Colonic mucosa (tissue), 4 donors: ENCODE data around the gene RABEP2. TPM values are rescaled to one million over a fixed set of nuclear protein-coding genes. Genes with fewer than 3 reads are reported as not detected.
A peak's percentile ranks its signal among the peaks of the same experiment; 100 is the strongest.

Experiments
- DNase-seq: peaks from one replicate; pipeline ENCODE4 v3.0.0-alpha.2; 2020
- H3K27ac ChIP-seq: fragments of 200-600 bp; one replicate; pipeline ENCODE4 v1.8.0; 2021
- H3K27me3 ChIP-seq: fragments of 200-600 bp; one replicate; pipeline ENCODE4 v1.8.0; 2021
- H3K36me3 ChIP-seq: fragments of 200-600 bp; one replicate; pipeline ENCODE4 v1.8.0; 2021
- H3K4me1 ChIP-seq: fragments of 200-600 bp; one replicate; pipeline ENCODE4 v1.8.0; 2021; ENCODE audit warnings: mild to moderate bottlenecking
- H3K4me3 ChIP-seq: fragments of 200-600 bp; one replicate; pipeline ENCODE4 v1.8.0; 2021
- H3K9ac ChIP-seq, 2 donors: one replicate each; pipeline ENCODE4 v1.7.0; 2013; ENCODE audit warnings: control low read depth in 2 of 2, low read depth in 2 of 2, low read length in 2 of 2
- H3K9me3 ChIP-seq: fragments of 200-600 bp; one replicate; pipeline ENCODE4 v1.8.0; 2021
- intact Hi-C: fragments of 100-400 bp; cut with DNase I; formaldehyde crosslinking; loops from one replicate; pipeline ENCODE4 v1.14.1; 2022
- total RNA-seq, 2 donors: library from RNA; stranded (reverse); fragmentation: NEBNext Ultra II Directional in 1 of 2; extraction: Animal tissue kit (Norgen Biotek cat#: 25700) in 1 of 2; gene quantifications; one replicate each; pipeline ENCODE4 v1.2.1, GENCODE V29; 2021
- TF ChIP-seq, protein P1 (sequence below): fragments of 200-600 bp; IDR thresholded peaks from one replicate; pipeline ENCODE4 v1.8.0; 2022; ENCODE audit warnings: antibody characterized with exemption, mild to moderate bottlenecking
- donor health status: healthy.
- donor health status: DM: no; HTN: no; CAD: no.
- donor health status: DM: no; HTN: no; CAD: no.

RABEP2 gene
- total RNA-seq, 2 donors from 2014 or later = 24.5 to 47.4 TPM

DNA sequence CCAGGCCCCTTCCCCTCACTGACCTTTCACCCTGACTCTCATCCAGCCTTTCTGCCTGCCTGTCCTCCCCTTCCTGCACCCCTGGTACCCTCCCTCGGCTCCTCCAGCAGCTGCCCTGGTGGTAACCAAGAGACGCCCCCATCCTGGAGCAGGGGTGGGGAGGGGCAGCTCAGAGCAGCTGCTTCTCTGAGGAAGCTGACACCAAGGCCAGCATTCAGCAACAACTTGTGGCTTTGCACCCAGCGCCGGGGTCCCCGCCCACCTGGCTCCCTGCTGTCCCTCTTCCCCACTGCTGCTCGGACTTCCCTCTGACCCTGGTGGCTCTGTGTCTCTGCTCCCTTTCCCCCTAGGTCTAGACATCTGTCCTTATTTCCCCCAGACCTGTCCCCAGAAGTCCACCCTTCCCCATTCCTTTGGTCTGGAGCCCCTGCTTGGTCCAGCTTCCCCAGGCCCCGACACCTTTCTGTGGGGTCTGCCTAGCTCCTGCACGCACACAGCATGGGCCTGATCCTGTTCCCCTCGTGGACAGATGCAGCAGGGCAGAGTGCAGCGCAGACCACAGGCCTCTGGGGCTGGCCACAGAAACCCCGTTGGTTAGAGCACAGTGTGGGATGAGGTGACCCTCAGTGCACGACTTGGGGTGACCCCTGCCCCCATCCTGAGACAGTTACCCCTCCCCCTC, 47.9 kb downstream of the RABEP2 start:
- intact Hi-C loops = no loop called here
- Histone ChIP-seq H3K4me3 (no peak overlapping the region), H3K9ac (no peak overlapping the region), H3K27ac (no peak overlapping the region), H3K4me1 (peaks cover 8% of the 10 kb centered on the region), H3K36me3 (no peaks in the 10 kb centered on the region), H3K27me3 (no peaks in the 10 kb centered on the region), H3K9me3 (no peaks in the 10 kb centered on the region)
- DNase-seq = no peak
- TF ChIP-seq, protein P1, sequence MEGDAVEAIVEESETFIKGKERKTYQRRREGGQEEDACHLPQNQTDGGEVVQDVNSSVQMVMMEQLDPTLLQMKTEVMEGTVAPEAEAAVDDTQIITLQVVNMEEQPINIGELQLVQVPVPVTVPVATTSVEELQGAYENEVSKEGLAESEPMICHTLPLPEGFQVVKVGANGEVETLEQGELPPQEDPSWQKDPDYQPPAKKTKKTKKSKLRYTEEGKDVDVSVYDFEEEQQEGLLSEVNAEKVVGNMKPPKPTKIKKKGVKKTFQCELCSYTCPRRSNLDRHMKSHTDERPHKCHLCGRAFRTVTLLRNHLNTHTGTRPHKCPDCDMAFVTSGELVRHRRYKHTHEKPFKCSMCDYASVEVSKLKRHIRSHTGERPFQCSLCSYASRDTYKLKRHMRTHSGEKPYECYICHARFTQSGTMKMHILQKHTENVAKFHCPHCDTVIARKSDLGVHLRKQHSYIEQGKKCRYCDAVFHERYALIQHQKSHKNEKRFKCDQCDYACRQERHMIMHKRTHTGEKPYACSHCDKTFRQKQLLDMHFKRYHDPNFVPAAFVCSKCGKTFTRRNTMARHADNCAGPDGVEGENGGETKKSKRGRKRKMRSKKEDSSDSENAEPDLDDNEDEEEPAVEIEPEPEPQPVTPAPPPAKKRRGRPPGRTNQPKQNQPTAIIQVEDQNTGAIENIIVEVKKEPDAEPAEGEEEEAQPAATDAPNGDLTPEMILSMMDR = no peak

DNA sequence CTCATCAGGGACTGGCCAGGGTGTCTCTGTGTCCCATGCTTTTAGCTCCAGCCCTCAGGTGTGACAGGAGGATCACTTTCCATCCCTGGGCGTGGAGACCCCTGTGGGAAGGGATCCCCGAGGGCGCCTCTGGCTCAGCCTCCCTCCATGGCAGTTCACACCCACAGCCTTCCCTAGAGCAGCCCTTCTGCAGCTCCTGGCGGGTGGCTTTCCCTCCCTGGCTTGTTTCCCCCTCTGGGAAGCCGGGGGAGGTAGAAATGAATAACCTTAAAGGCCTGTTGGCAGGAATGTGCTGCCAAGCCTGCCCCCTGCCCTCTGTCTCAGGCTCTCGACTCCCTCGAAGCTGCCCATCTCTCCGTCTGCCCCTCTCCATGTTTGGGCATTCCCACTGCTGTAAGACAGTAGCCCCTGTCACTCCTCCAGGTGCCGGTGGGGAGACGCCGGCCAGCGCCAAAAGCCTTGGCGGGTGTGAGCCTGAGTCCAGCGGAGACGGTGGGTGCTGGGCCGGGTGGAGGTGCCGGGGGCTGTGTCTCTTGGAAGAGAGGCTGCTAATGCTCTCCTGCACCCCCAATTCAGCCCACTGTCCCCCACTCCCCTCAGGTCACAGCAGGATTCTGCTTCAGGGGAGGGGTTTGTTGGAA, 48.9 kb downstream of the RABEP2 start:
- H3K9me3 ChIP-seq = no peaks in the 10 kb centered on the region
- intact Hi-C loops = no loop called here

DNA sequence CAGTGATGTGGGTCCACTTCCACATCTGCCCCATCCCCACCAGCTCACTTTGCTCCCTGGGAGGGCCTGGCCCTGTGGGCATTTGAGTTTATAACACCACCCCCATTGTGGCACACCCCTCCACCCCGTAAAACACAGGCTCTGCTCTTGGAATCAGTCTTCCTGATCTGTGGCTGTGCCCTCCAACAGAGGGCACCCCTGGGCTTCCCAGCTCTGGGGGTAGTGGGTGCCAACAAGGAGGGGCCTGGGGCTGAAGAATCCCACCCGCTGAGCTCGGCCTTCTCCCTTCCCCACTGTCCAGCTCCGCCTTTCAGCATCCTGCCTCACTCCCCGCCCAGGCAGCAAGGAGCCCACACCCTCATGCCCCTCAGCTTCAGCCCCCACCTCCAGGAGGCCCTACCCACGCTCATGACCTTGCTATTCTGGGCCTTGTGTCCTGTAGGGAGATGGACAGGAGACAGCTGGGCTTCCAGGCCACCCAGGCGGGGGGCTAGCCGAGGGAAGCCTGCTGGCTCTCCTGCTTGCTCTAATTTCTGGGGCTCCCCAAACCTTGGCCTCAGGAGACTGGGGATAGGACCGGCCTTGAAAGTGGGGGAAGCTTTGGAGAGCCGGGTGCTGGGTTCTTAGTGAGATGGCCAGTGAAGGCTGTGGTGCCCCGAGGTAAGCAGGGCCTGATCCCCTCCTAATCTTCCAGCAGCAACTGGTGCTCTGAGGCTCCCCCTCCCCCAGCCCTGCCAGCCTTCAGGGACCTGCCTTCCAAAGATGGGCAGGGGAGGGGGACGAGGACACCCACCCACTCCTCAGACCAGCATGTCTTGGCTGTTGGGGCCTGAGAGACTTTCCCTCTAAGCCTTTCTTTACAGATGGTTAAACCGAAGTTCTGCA, 49.7 kb downstream of the RABEP2 start:
- Histone ChIP-seq H3K9me3 (no peaks in the 10 kb centered on the region), H3K36me3 (no peaks in the 10 kb centered on the region), H3K27ac (no peak overlapping the region), H3K4me1 (peaks cover 7% of the 10 kb centered on the region), H3K4me3 (no peak overlapping the region), H3K9ac (no peak overlapping the region), H3K27me3 (no peaks in the 10 kb centered on the region)
- no peak for DNase-seq
- TF ChIP-seq, protein P1 = no peak
- intact Hi-C loops = no loop called here

More for the DNA sequence above, 48.9 kb downstream of the RABEP2 start:
- H3K4me3 ChIP-seq = no peak overlapping the region
- H3K4me1 ChIP-seq = peaks cover 8% of the 10 kb centered on the region
- no peaks in the 10 kb centered on the region for H3K36me3 ChIP-seq
- H3K27ac ChIP-seq = no peak overlapping the region
- TF ChIP-seq, protein P1 = no peak
- H3K9ac ChIP-seq = no peak overlapping the region
- DNase-seq = no peak
- H3K27me3 ChIP-seq = no peaks in the 10 kb centered on the region

DNA sequence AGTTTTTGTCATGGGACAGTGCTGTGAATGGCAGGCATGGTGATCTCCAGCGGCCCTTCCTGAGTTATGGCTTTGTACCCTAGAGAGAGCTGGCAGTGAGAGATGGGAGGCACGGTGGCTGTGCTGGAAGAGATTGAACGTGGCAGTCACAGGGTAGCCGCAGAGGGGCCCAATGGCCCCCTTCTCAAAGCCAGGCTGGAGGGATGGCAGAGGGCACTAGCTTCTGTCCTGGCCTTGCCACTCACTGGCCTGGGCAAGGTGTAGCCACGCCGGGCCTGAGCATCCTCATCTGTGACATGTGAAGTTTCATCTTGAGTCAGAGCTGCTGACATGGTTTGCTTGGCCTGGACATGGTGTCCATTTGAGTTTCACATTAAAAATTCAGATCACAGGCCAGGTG, 50.6 kb downstream of the RABEP2 start:
- no peak for DNase-seq
- Histone ChIP-seq H3K36me3 (no peaks in the 10 kb centered on the region), H3K9ac (no peak overlapping the region), H3K27ac (no peak overlapping the region), H3K4me1 (peaks cover 4% of the 10 kb centered on the region), H3K27me3 (no peaks in the 10 kb centered on the region), H3K9me3 (no peaks in the 10 kb centered on the region), H3K4me3 (no peak overlapping the region)
- intact Hi-C loops = loop anchor here (5.0 kb wide), 1 partner anchor 73 kb away; no protein-coding TSS in a partner anchor
- TF ChIP-seq, protein P1 = no peak

DNA sequence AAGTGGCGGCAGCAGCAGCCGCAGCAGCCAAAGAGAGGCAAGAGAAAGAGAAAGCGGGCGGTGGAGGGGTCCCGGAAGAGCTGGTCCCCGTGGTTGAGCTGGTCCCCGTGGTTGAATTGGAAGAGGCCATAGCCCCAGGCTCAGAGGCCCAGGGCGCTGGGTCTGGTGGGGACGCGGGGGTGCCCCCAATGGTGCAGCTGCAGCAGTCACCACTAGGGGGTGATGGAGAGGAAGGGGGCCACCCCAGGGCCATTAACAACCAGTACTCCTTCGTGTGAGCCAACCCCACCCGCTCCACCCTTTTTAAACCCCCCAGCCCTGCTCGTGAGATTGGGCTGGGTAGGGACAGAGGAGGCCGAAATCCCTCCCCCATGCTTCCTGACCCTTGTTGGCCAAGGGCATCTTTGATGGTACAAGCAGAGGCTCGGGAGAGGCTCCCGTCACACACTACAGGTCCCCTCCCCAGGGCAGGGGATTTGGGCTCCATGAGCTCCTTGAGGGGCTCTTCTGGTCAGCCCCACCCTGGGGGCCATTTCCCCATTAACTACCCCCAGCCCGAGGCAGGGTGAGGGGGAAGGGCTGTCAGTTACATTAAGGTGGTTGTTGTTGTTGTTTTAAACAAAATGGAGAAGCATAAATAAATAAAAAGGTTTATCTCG, 51.4 kb downstream of the RABEP2 start:
- H3K36me3 ChIP-seq = peaks cover 6% of the 10 kb centered on the region

More for the DNA sequence above, 51.4 kb downstream of the RABEP2 start:
- H3K27me3 ChIP-seq = no peaks in the 10 kb centered on the region
- H3K9me3 ChIP-seq = no peaks in the 10 kb centered on the region
- H3K9ac ChIP-seq = no peak overlapping the region
- intact Hi-C loops = loop anchor here (5.0 kb wide), 1 partner anchor 74 kb away; no protein-coding TSS in a partner anchor
- no peaks in the 10 kb centered on the region for H3K4me1 ChIP-seq
- TF ChIP-seq, protein P1 = peak; percentile 70
- no peak overlapping the region for H3K27ac ChIP-seq
- H3K4me3 ChIP-seq = no peak overlapping the region
- DNase-seq = no peak
